Measurements from ENCODE around the gene SNX9. TPM values are rescaled to one million over a fixed set of nuclear protein-coding genes. Genes with fewer than 3 reads are reported as not detected.

The SNX9 gene
- total RNA-seq, 2 donors from 2014 or later: 19.8 to 24.1 TPM

DNA sequence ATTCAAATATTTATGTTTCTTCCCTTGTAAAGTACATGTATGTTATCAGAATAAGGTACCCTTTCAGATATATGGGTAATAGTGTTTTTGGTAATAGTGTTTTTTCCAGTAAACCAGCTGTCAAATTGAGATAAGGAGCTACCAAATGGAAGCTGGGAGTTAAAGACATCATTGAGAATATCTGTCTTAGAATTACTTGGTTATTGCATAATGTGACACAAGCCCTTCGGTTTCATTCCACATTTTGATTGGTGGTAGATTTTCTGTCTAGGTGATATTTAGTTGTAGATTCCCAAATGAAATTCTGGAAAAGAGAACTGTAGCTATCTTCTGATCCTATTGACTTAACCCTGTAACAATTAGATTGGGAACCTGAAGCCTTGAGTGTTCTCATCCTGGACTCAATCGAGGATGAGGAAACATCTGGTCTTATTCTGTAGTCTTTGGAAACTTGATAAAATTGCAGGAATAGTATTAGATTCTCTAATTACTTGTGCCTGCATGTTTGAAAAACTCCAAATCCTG, 83.6 kb downstream of the SNX9 start:
- no peak for TF ChIP-seq POLR2A (IDR thresholded peaks at IDR 0.05)
- no peak for TF ChIP-seq CTCF (IDR thresholded peaks at IDR 0.05)
- Histone ChIP-seq H3K4me1 (peaks cover 4% of the 10 kb centered on the region), H3K27me3 (no peaks in the 10 kb centered on the region), H3K36me3 (replicated peaks in 1 of 2; ENCODE audit: insufficient read depth in 1 of 2, low read depth in 2 of 2) (peaks cover 0 to 5% of the 10 kb centered on the region in 2 donors), H3K4me3 (no peak overlapping the region), H3K9me3 (no peaks in the 10 kb centered on the region), H3K27ac (no peak overlapping the region)
- intact Hi-C loops (cut with DNase I): no loop called here
- 60 to 69% methylated on average over 2 of the region's 2 CpGs for WGBS, 2 donors
- DNase-seq: no peak
- ATAC-seq: no peak

DNA sequence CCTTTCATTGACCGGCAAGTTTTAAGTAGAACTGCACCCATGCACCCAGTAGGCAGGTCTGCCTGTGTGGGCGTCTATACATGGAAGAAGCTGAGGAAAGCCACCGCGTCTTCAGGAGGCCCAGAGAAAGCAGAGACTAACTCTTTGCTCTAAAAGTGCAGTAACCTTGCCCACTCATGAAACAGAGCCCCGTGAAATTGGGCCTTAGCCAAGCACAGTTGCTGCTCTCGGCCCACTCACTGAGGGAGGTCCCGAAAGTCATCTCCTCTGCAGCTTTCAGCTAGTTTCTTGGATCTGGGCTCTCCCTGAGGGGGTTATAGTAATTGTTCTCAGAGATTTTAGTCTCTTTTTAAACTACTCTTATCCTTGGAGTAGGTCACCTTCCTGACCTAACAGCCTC, 84.6 kb downstream of the SNX9 start:
- Histone ChIP-seq H3K9me3 (no peaks in the 10 kb centered on the region), H3K27me3 (no peaks in the 10 kb centered on the region), H3K36me3 (replicated peaks in 1 of 2; ENCODE audit: insufficient read depth in 1 of 2, low read depth in 2 of 2) (peaks cover 0 to 5% of the 10 kb centered on the region in 2 donors), H3K4me3 (no peak overlapping the region), H3K4me1 (peaks cover 4% of the 10 kb centered on the region), H3K27ac (no peak overlapping the region)
- TF ChIP-seq POLR2A (IDR thresholded peaks at IDR 0.05): no peak
- DNase-seq (no peak), ATAC-seq (no peak)
- intact Hi-C loops (cut with DNase I): no loop called here
- 93% methylated on average over 3 to 7 of the region's 7 CpGs for WGBS, 2 donors

DNA sequence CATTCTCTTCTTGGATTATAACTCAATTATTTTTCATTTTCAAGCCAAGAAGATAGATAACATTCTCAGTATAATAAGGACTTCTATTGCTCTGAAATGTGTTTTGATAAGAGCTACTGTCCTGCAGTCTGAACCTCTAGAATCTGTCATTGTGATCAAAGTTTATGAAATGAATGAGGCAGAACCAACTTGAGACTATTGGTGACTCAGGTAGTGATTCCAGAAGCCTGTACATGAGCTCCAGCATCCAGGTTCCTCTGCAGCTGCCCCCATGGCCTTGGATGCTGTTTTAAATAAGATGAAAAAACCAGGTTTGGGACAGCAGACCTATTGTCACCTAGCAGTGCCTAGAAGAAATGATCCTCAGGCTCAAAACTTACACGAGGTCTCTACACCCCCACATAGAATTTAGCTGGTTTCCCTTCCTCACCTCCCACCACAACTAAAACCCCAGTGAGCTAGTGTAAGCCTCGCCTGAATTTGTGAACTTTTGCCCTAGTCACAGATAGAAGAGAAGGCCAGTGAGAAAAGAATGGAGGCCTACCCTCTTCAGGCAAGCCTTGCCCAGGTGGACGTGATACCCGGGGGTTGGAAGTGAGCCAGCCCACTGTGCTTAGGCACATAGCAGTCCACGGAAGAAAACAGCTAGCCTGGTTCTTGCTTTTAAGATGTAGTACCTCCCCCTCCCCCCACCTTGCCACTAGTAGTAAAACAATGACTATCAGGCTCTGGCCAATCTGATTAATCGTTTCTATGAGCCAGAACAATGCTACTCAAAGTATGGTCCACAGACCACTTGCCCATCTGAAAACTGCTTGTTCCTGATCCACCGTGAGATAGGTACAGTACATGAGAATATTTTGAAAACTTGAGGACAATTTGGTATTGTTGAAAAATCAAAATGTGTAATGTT, 85.6 kb downstream of the SNX9 start:
- intact Hi-C loops (cut with DNase I): no loop called here
- WGBS, 2 donors: 72 to 75% methylated on average over 7 of the region's 7 CpGs
- Histone ChIP-seq H3K4me1 (peaks cover 4% of the 10 kb centered on the region), H3K27me3 (no peaks in the 10 kb centered on the region), H3K36me3 (replicated peaks in 1 of 2; ENCODE audit: insufficient read depth in 1 of 2, low read depth in 2 of 2) (peaks cover 0 to 3% of the 10 kb centered on the region in 2 donors), H3K4me3 (no peak overlapping the region), H3K9me3 (no peaks in the 10 kb centered on the region), H3K27ac (no peak overlapping the region)
- TF ChIP-seq CTCF (IDR thresholded peaks at IDR 0.05) (no peak), POLR2A (IDR thresholded peaks at IDR 0.05) (no peak)
- ATAC-seq (no peak), DNase-seq (peak in 2 of 4 donors; percentile 31 to 41)

GRCh38 chr6:157909282-157909664, 86.2 kb downstream of the SNX9 start:
- no peak for TF ChIP-seq POLR2A (IDR thresholded peaks at IDR 0.05)
- TF ChIP-seq CTCF (IDR thresholded peaks at IDR 0.05): no peak
- intact Hi-C loops (cut with DNase I): no loop called here
- no peak for ATAC-seq
- H3K4me3 ChIP-seq: no peak overlapping the region
- H3K27ac ChIP-seq: no peak overlapping the region
- DNase-seq: no peak
- H3K4me1 ChIP-seq: peaks cover 4% of the 10 kb centered on the region
- 73 to 80% methylated on average over 3 of the region's 3 CpGs for WGBS, 2 donors
- H3K36me3 ChIP-seq (replicated peaks in 1 of 2; ENCODE audit: insufficient read depth in 1 of 2, low read depth in 2 of 2): peaks cover 0 to 3% of the 10 kb centered on the region in 2 donors
- no peaks in the 10 kb centered on the region for H3K9me3 ChIP-seq
- no peaks in the 10 kb centered on the region for H3K27me3 ChIP-seq

- no peak for TF ChIP-seq POLR2A (IDR thresholded peaks at IDR 0.05)
- ATAC-seq (no peak), DNase-seq (no peak)
- intact Hi-C loops (cut with DNase I): no loop called here
- Histone ChIP-seq H3K4me1 (no peaks in the 10 kb centered on the region), H3K27ac (no peak overlapping the region), H3K4me3 (no peak overlapping the region), H3K27me3 (no peaks in the 10 kb centered on the region), H3K36me3 (replicated peaks in 1 of 2; ENCODE audit: insufficient read depth in 1 of 2, low read depth in 2 of 2) (peaks cover 0 to 3% of the 10 kb centered on the region in 2 donors), H3K9me3 (no peaks in the 10 kb centered on the region)
- 90 to 91% methylated on average over 9 of the region's 9 CpGs for WGBS, 2 donors
Observed at GRCh38 chr6:157911278-157911677, 88.2 kb downstream of the SNX9 start.

Measured in body of pancreas (tissue), 4 donors.